GM08714 (cell line): ENCODE results near the gene TSHZ2.
"Not testable (repeated sequence)": the region's sequence is repeated elsewhere in the genome, so short reads cannot be mapped to it uniquely, and the experiment has no call there.

Experiments used
- H3K4me3 ChIP-seq: fragments of 200-500 bp; sonication (Bioruptor generic); 2 replicates; pipeline ENCODE4 v1.5.1; 2014; ENCODE audit warnings: mild to moderate bottlenecking, low read length, inconsistent platforms
- ZNF274 ChIP-seq: IDR thresholded peaks from 2 replicates; pipeline ENCODE4 v1.6.1; 2012; ENCODE audit warnings: mild to moderate bottlenecking, low read depth, low read length

Gene TSHZ2

GRCh38 chr20:53016071-53016470 is 43.9 kb downstream of the TSHZ2 start:
- no peak for TF ChIP-seq ZNF274

GRCh38 chr20:53016534-53017042 is 44.4 kb downstream of the TSHZ2 start:
- no peak overlapping the region for H3K4me3 ChIP-seq
- no peak for TF ChIP-seq ZNF274

More at GRCh38 chr20:53016071-53016470, 43.9 kb downstream of the TSHZ2 start:
- no peak overlapping the region for H3K4me3 ChIP-seq

GRCh38 chr20:53017206-53017605 is 45.0 kb downstream of the TSHZ2 start:
- no peak for TF ChIP-seq ZNF274
- H3K4me3 ChIP-seq, result no peak overlapping the region

- no peak for TF ChIP-seq ZNF274
These were observed 47.3 kb downstream of the TSHZ2 start for GRCh38 chr20:53019464-53019863.

GRCh38 chr20:53020376-53020775 is 48.2 kb downstream of the TSHZ2 start:
- H3K4me3 ChIP-seq, result no peak overlapping the region
- TF ChIP-seq ZNF274, result no peak

More at GRCh38 chr20:53019464-53019863, 47.3 kb downstream of the TSHZ2 start:
- no peak overlapping the region for H3K4me3 ChIP-seq

GRCh38 chr20:53020834-53021233 is 48.7 kb downstream of the TSHZ2 start:
- H3K4me3 ChIP-seq, result no peak overlapping the region
- no peak for TF ChIP-seq ZNF274

GRCh38 chr20:53021934-53022333 is 49.8 kb downstream of the TSHZ2 start:
- H3K4me3 ChIP-seq, result no peak overlapping the region
- no peak for TF ChIP-seq ZNF274

- no peak overlapping the region for H3K4me3 ChIP-seq
- no peak for TF ChIP-seq ZNF274
These were observed 51.8 kb downstream of the TSHZ2 start for GRCh38 chr20:53023732-53024520.

GRCh38 chr20:53024653-53025052 is 52.5 kb downstream of the TSHZ2 start:
- H3K4me3 ChIP-seq, result not testable (repeated sequence)

GRCh38 chr20:53027089-53027488 is 54.9 kb downstream of the TSHZ2 start:
- TF ChIP-seq ZNF274, result no peak
- H3K4me3 ChIP-seq, result no peak overlapping the region

GRCh38 chr20:53028337-53029007 is 56.3 kb downstream of the TSHZ2 start:
- no peak for TF ChIP-seq ZNF274
- H3K4me3 ChIP-seq, result no peak overlapping the region

GRCh38 chr20:53030061-53030460 is 57.9 kb downstream of the TSHZ2 start:
- no peak overlapping the region for H3K4me3 ChIP-seq
- TF ChIP-seq ZNF274, result no peak

GRCh38 chr20:53032046-53032445 is 59.9 kb downstream of the TSHZ2 start:
- no peak overlapping the region for H3K4me3 ChIP-seq
- TF ChIP-seq ZNF274, result no peak

- no peak overlapping the region for H3K4me3 ChIP-seq
- no peak for TF ChIP-seq ZNF274
These were observed 60.3 kb downstream of the TSHZ2 start for GRCh38 chr20:53032478-53032932.

- TF ChIP-seq ZNF274, result no peak
- no peak overlapping the region for H3K4me3 ChIP-seq
These were observed 61.0 kb downstream of the TSHZ2 start for GRCh38 chr20:53033176-53033575.
